SU-DHL-6 (cell line): ENCODE measurements around the gene PHRF1.

ENCODE experiments used
- H2AFZ ChIP-seq: fragments of 200-600 bp; sonication (generic); 2 replicates; pipeline ENCODE4 v1.6.1; 2014; ENCODE audit warnings: low read depth, mild to moderate bottlenecking, moderate library complexity, mixed read lengths, antibody characterized with exemption, low read length; ENCODE audit not compliant: severe bottlenecking
- H3F3A ChIP-seq: fragments of 200-600 bp; shearing (Covaris generic); 2 replicates; pipeline ENCODE4 v1.6.0; 2016; ENCODE audit warnings: antibody characterized with exemption, mild to moderate bottlenecking; ENCODE audit not compliant: insufficient read depth
- H3K27ac ChIP-seq: fragments of 200-600 bp; sonication (generic); 2 replicates; pipeline ENCODE4 v1.5.1; 2016; ENCODE audit warnings: low read depth, mild to moderate bottlenecking, low read length, moderate library complexity, mixed read lengths
- H3K27me3 ChIP-seq: fragments of 200-600 bp; sonication (generic), shearing (Covaris generic); 2 replicates; pipeline ENCODE4 v1.6.0; 2014; ENCODE audit warnings: mild to moderate bottlenecking, low read length
- H3K36me3 ChIP-seq: fragments of 200-600 bp; sonication (generic); 2 replicates; pipeline ENCODE4 v1.6.1; 2014; ENCODE audit warnings: mild to moderate bottlenecking, low read length, mixed read lengths
- H3K4me2 ChIP-seq: fragments of 300-600, 200-600 bp; shearing (Covaris generic), sonication (generic); 2 replicates; pipeline ENCODE4 v1.6.0; 2014; ENCODE audit warnings: low read length, low read depth, mild to moderate bottlenecking; ENCODE audit not compliant: poor library complexity, severe bottlenecking
- H3K4me3 ChIP-seq: fragments of 200-600 bp; sonication (generic); 2 replicates; pipeline ENCODE4 v1.5.1; 2014; ENCODE audit warnings: antibody characterized with exemption, low read length, mild to moderate bottlenecking, mixed read lengths; ENCODE audit not compliant: insufficient read depth, poor library complexity, severe bottlenecking
- H3K79me2 ChIP-seq: fragments of 200-600 bp; sonication (generic); 2 replicates; pipeline ENCODE4 v1.6.1; 2014; ENCODE audit warnings: mild to moderate bottlenecking, low read length, moderate library complexity; ENCODE audit not compliant: insufficient read depth
- H3K9ac ChIP-seq: fragments of 200-600 bp; sonication (generic); 2 replicates; pipeline ENCODE4 v1.7.0; 2014; ENCODE audit warnings: mild to moderate bottlenecking, low read length
- H3K9me2 ChIP-seq: fragments of 200-600 bp; sonication (generic); replicated peaks from 2 replicates; pipeline ENCODE4 v1.6.1; 2014; ENCODE audit warnings: low read length; ENCODE audit not compliant: insufficient read depth
- H3K9me3 ChIP-seq: fragments of 200-600 bp; sonication (generic); 2 replicates; pipeline ENCODE4 v1.6.1; 2014; ENCODE audit warnings: low read length, mixed read lengths; ENCODE audit not compliant: insufficient read depth
- H4K20me1 ChIP-seq: fragments of 200-600 bp; sonication (generic); 2 replicates; pipeline ENCODE4 v1.6.1; 2014; ENCODE audit warnings: low read depth, mild to moderate bottlenecking, antibody characterized with exemption, low read length, moderate library complexity, mixed read lengths
- EZH2phosphoT487 ChIP-seq: fragments of 200-600 bp; sonication (generic), shearing (Covaris generic); conservative IDR thresholded peaks from 2 replicates; pipeline ENCODE4 v1.6.1; 2018; ENCODE audit warnings: mild to moderate bottlenecking, antibody characterized with exemption, low read length, moderate library complexity, mixed read lengths
- TF ChIP-seq, protein P1 (sequence below): fragments of 200-600 bp; sonication (generic); IDR thresholded peaks from one replicate; pipeline ENCODE4 v1.5.1; 2017; ENCODE audit warnings: antibody characterized with exemption, mild to moderate bottlenecking, low read length, moderate library complexity; ENCODE audit not compliant: insufficient read depth, poor library complexity, severe bottlenecking

Gene PHRF1

DNA sequence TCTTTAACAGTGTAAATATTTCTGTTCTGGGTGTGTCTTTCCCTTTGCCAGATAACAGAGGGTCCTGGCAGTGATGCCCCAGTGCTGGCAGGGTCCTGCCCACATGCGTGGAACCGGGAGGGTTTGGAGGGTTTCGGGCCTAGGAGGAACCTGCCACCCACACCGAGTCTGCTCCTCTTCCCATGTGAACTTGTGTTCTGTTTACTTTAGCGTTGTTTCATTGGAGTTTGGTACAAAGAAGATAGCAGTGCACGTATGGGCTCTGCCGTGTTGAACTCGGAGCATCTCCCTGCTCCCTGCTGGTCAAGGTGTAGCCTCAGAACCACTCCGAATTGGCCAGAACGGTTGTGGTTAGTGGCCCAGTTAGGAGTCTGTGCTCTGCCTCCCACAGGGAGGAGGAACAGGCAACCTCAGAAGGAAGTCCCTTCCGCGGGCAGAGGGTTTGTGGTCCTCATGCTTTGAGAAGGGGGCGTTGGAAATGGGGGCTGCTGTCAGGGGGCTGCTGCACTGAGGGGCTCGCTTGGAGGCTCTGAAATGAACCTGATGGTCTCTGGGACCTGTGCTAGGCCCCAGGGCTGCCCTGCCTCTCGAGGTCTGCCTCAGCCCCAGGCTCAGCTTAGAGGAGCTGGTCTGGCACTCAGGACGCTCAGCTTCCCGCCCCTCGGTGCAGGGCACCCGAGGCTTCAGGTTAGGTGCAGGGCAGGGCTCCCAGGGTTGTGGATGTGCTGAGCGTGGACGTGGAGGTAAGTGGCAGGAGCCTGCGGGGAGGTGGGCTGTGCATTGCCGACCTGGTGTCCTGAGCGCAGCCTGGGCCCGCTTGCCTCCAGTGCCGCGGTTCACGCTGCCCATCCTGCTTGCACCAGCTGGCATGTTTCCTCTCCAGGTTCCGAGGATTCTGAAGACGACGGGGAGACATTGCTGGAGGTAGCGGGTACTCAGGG is 10.4 kb downstream of the PHRF1 start:
- Histone ChIP-seq H3K79me2 (peaks cover 7% of the 10 kb centered on the region), H3K9ac (no peak overlapping the region), H2AFZ (no peak overlapping the region), H3K9me2 (no peaks in the 10 kb centered on the region), H3K27ac (no peak overlapping the region), H3K27me3 (no peaks in the 10 kb centered on the region), H3F3A (no peaks in the 10 kb centered on the region), H3K9me3 (no peaks in the 10 kb centered on the region), H4K20me1 (no peaks in the 10 kb centered on the region; the same call in 1 of the 2 replicates), H3K36me3 (peaks cover 12% of the 10 kb centered on the region; the same call in 1 of the 2 replicates), H3K4me2 (no peak overlapping the region), H3K4me3 (no peak overlapping the region)
- no peak for TF ChIP-seq EZH2phosphoT487
- TF ChIP-seq, protein P1, sequence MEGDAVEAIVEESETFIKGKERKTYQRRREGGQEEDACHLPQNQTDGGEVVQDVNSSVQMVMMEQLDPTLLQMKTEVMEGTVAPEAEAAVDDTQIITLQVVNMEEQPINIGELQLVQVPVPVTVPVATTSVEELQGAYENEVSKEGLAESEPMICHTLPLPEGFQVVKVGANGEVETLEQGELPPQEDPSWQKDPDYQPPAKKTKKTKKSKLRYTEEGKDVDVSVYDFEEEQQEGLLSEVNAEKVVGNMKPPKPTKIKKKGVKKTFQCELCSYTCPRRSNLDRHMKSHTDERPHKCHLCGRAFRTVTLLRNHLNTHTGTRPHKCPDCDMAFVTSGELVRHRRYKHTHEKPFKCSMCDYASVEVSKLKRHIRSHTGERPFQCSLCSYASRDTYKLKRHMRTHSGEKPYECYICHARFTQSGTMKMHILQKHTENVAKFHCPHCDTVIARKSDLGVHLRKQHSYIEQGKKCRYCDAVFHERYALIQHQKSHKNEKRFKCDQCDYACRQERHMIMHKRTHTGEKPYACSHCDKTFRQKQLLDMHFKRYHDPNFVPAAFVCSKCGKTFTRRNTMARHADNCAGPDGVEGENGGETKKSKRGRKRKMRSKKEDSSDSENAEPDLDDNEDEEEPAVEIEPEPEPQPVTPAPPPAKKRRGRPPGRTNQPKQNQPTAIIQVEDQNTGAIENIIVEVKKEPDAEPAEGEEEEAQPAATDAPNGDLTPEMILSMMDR: no peak

DNA sequence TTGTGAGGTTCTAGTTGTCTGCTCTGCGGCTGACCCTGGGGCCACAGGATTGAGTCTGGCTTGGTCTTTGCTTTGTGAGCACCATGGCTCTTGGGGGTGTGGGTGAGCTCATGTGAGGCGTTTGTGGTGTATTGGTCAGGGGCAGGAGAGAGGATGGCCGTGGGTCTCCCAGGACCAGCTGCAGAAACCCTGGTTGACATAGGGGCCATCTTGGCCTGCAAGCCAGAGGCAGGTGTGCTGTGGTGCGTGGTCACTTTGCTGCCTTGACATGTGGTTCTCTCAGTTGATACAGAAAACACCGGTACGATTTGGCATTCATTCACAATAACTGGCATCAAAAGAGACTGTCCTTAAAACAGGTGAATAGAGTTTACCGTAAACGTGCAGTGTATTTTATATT is 11.3 kb downstream of the PHRF1 start:
- H3K27ac ChIP-seq: no peak overlapping the region
- H3K36me3 ChIP-seq: peaks cover 12% of the 10 kb centered on the region; the same call in 1 of the 2 replicates
- no peaks in the 10 kb centered on the region; the same call in 1 of the 2 replicates for H3K79me2 ChIP-seq

DNA sequence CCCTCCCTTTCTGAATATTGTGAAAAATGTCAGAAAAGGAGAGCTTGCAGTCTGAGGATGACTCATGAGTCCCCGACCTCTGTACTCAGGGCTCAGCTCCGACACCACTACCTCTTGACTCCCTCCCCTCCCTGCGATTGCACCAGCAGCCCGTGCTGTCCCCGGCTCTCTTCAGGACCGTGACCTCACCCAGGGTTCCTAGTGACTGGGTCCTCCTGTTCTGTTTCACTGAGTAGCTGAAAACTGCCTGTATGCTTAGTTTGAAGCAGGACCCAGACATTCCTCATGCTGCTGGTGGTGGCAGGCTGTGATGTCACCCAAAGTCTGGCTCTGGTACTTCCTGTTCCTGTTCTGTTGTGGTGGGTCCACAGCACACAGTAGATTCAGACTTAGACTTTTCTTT is 11.7 kb downstream of the PHRF1 start:
- Histone ChIP-seq H3K4me2 (no peak overlapping the region), H3K9me3 (no peaks in the 10 kb centered on the region), H3K36me3 (peaks cover 12% of the 10 kb centered on the region; the same call in 1 of the 2 replicates), H3F3A (no peaks in the 10 kb centered on the region), H3K9me2 (no peaks in the 10 kb centered on the region), H3K79me2 (no peaks in the 10 kb centered on the region; the same call in 1 of the 2 replicates), H4K20me1 (no peaks in the 10 kb centered on the region), H3K4me3 (no peak overlapping the region), H3K27ac (no peak overlapping the region), H2AFZ (no peak overlapping the region), H3K9ac (no peak overlapping the region), H3K27me3 (no peaks in the 10 kb centered on the region)
- TF ChIP-seq, protein P1: no peak
- no peak for TF ChIP-seq EZH2phosphoT487

More for the DNA sequence above, 11.3 kb downstream of the PHRF1 start:
- H3K9ac ChIP-seq: no peak overlapping the region
- H3K9me2 ChIP-seq: no peaks in the 10 kb centered on the region
- no peak overlapping the region for H2AFZ ChIP-seq
- no peaks in the 10 kb centered on the region for H3F3A ChIP-seq
- TF ChIP-seq, protein P1: no peak
- H3K4me3 ChIP-seq: no peak overlapping the region
- H3K4me2 ChIP-seq: no peak overlapping the region
- no peaks in the 10 kb centered on the region for H3K9me3 ChIP-seq
- no peaks in the 10 kb centered on the region for H4K20me1 ChIP-seq
- no peaks in the 10 kb centered on the region for H3K27me3 ChIP-seq
